ENCODE results near the gene EGFL7. TPM values are rescaled to one million over a fixed set of nuclear protein-coding genes. Genes with fewer than 3 reads are reported as not detected.
A peak's percentile ranks its signal among the peaks of the same experiment; 100 is the strongest.

Gene EGFL7
- total and polyA plus RNA-seq, 2 of the 8 experiments (the other 6 are each of a cell fraction or from before 2014, with no cell fraction given), result 37.8 to 53.4 TPM

- peaks cover 6% of the 10 kb centered on the region for H3K79me1 ChIP-seq (ENCODE audit: low read depth, low read length)
- peak overlapping the region; percentile 75; the same call in 1 of the 2 replicates for H4K8ac ChIP-seq (ENCODE audit: extremely low read depth, insufficient read depth, low read length)
- H3K23ac ChIP-seq (ENCODE audit: insufficient read length), result no peak overlapping the region
- H3K27ac ChIP-seq (ENCODE audit: low read depth, low read length), result no peak overlapping the region
- H2BK15ac ChIP-seq (ENCODE audit: low read length), result no peak overlapping the region
- peak in 1 of 2 experiments; percentile 68 for DNase-seq (ENCODE audit: low read depth in 1 of 2, low spot score in 2 of 2)
- no peak overlapping the region for H2BK120ac ChIP-seq (replicated peaks; ENCODE audit: low read depth, low read length)
- H3K23me2 ChIP-seq (ENCODE audit: low read depth, low read length), result peaks cover 13% of the 10 kb centered on the region; the same call in 1 of the 2 replicates
- peaks cover 0 to 11% (median 5%) of the 10 kb centered on the region in 4 experiments; a peak in 4 of 7 replicates for H3K27me3 ChIP-seq (replicated peaks in 1 of 4; ENCODE audit: control insufficient read depth in 3 of 4, extremely low read depth in 1 of 4, insufficient read depth in 3 of 4, low read length in 3 of 4)
- H2BK20ac ChIP-seq (ENCODE audit: low read length), result no peak overlapping the region
- ChIA-PET POLR2A (ENCODE audit: partially characterized antibody) (interaction anchor here (1.4 to 3.7 kb wide), 3 partner anchors 15 to 40 kb away, joined by 4 to 29 read pairs (median 8); no protein-coding TSS in a partner anchor), CTCF (ENCODE audit: partially characterized antibody) (interaction anchor here (0.9 to 12.8 kb wide), 5 partner anchors 9 to 151 kb away, joined by 3 to 125 read pairs (median 4); no protein-coding TSS in a partner anchor)
- no peak overlapping the region for H2AK5ac ChIP-seq (ENCODE audit: low read depth, low read length)
- no peak for TF ChIP-seq HDAC2 (IDR thresholded peaks at IDR 0.05; ENCODE audit: borderline replicate concordance in 1 of 2, low read depth in 2 of 2, low read length in 2 of 2)
- peak; percentile 35 for TF ChIP-seq CTBP2 (IDR thresholded peaks at IDR 0.05; ENCODE audit: borderline replicate concordance, insufficient read depth, insufficient read length, low read length)
- no peak for TF ChIP-seq TEAD4 (IDR thresholded peaks at IDR 0.05; ENCODE audit: low read depth, low read length)
- TF ChIP-seq TAF7 (optimal IDR thresholded peaks at IDR 0.05; ENCODE audit: borderline replicate concordance, low read depth, low read length), result no peak
- TF ChIP-seq SIN3A (conservative IDR thresholded peaks at IDR 0.05 in 1 of 2, IDR thresholded peaks at IDR 0.05 in 1 of 2; ENCODE audit: low read depth in 1 of 2, low read length in 2 of 2), result no peak
- no peak overlapping the region for H3K9ac ChIP-seq (replicated peaks in 1 of 4; ENCODE audit: extremely low read depth in 1 of 4, low read depth in 3 of 4, low read length in 3 of 4)
- H3K18ac ChIP-seq (ENCODE audit: extremely low read depth, low read length), result peak overlapping the region; percentile 60
- H2BK12ac ChIP-seq (ENCODE audit: low read depth, low read length), result peak overlapping the region; percentile 39; the same call in 1 of the 2 replicates
- WGBS, 2 experiments (ENCODE audit: extremely low coverage in 1 of 2, insufficient coverage in 1 of 2, insufficient read length in 1 of 2, insufficient replicate concordance in 2 of 2, low coverage in 1 of 2, low lambda C conversion rate in 2 of 2, missing lambda C conversion rate in 1 of 2), result 12% methylated on average over 28 of the region's 37 CpGs; no CpG with 5 or more reads in 1 of the 2 experiments
- H4K91ac ChIP-seq (replicated peaks; ENCODE audit: insufficient read length, low read length), result no peak overlapping the region
- no peak overlapping the region for H4K5ac ChIP-seq (ENCODE audit: insufficient read length, low read depth, low read length)
- H4K20me1 ChIP-seq (replicated peaks in 1 of 2; ENCODE audit: control insufficient read depth in 1 of 2, insufficient read depth in 2 of 2, low read length in 2 of 2), result peaks cover 2 to 10% of the 10 kb centered on the region in 2 experiments
- no peak for FAIRE-seq
- no peaks in the 10 kb centered on the region for H3K79me2 ChIP-seq (ENCODE audit: control insufficient read depth in 1 of 2, insufficient read depth in 2 of 2, low read length in 2 of 2)
- H3K4me1 ChIP-seq (replicated peaks in 1 of 4; ENCODE audit: control insufficient read depth in 3 of 4, insufficient read depth in 4 of 4, low read length in 3 of 4), result peaks cover 0 to 28% (median 17%) of the 10 kb centered on the region in 4 experiments; a peak in 5 of 7 replicates
- peak overlapping the region; percentile 52; the same call in 1 of the 2 replicates for H2BK5ac ChIP-seq (ENCODE audit: low read depth, low read length)
- H3K9me3 ChIP-seq (ENCODE audit: insufficient read depth in 2 of 2, low read depth in 1 of 2, low read length in 1 of 2), result no peaks in the 10 kb centered on the region
- no peak overlapping the region for H3K14ac ChIP-seq (ENCODE audit: insufficient read length)
- H2AFZ ChIP-seq (ENCODE audit: low read length), result no peak overlapping the region
- no peak overlapping the region for H3K4ac ChIP-seq (replicated peaks; ENCODE audit: insufficient read length, low read depth, low read length)
- peak overlapping the region; percentile 48 to 67 for H3K4me2 ChIP-seq (ENCODE audit: insufficient read depth in 1 of 2, low read depth in 2 of 2, low read length in 2 of 2)
- H3K56ac ChIP-seq (replicated peaks; ENCODE audit: insufficient read length, low read depth, low read length), result no peak overlapping the region
- no peaks in the 10 kb centered on the region for H3K36me3 ChIP-seq (ENCODE audit: control insufficient read depth in 2 of 4, insufficient read depth in 4 of 4, low read length in 3 of 4)
- H3K4me3 ChIP-seq (ENCODE audit: extremely low read depth in 1 of 4, insufficient read depth in 2 of 4, low read depth in 3 of 4, low read length in 4 of 4), result peak overlapping the region; percentile 19 to 85 (median 52)
Observed at GRCh38 chr9:136687721-136688223, 25.1 kb downstream of the EGFL7 start.
